ENCODE results near the gene POLR3GL. TPM values are rescaled to one million over a fixed set of nuclear protein-coding genes. Genes with fewer than 3 reads are reported as not detected.

POLR3GL gene
- total RNA-seq, 1 experiment from 2014 or later, result 7.9 TPM

DNA sequence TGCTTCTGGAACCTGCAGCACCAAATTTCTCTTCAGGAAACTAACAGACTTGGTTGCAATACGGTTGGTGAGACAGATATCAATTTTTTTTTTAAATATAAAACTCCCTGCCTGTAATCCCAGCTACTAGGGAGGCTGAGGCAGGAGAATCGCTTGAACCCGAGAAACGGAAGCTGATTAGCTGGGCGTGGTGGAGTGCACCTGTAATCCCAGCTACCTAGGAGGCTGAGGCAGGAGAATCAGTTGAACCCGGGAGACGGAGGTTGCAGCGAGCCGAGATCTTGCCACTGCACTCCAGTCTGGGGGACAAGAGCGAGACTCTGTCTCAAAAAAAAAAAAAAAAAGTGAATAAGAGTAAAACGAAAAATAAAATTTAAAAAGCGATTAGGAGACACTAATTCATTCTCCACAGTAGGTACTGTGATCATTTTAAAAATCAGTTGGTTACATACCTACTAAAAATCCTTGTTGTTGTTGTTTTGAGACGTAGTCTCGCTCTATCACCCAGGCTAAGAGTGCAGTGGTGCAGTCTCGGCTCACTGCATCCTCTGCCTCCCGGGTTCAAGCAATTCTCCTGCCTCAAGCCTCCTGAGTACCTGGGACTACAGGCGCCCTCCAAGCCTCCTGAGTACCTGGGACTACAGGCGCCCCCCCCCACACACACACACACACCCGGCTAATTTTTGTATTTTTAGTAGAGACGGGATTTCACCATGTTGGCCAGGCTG, 36.4 kb upstream of the POLR3GL start:
- peaks cover under 1 to 6% (median 4%) of the 10 kb centered on the region in 3 experiments; a peak in 5 of 7 replicates for H3K36me3 Mint-ChIP-seq (ENCODE audit: insufficient read depth in 1 of 3, low read depth in 3 of 3)
- Histone ChIP-seq H2BK12ac (ENCODE audit: insufficient read length, low read depth, low read length) (no peak overlapping the region), H2BK20ac (ENCODE audit: low read depth, low read length, poor library complexity, severe bottlenecking) (no peak overlapping the region), H3K23me2 (ENCODE audit: insufficient read length, low read depth, low read length, poor library complexity, severe bottlenecking) (no peaks in the 10 kb centered on the region), H2BK5ac (ENCODE audit: insufficient read length, low read length) (no peak overlapping the region), H3K4me2 (ENCODE audit: insufficient read depth, insufficient read length, low read length) (peak overlapping the region; percentile 88), H3K56ac (ENCODE audit: insufficient read length, low read depth, low read length) (no peak overlapping the region), H3K9ac (ENCODE audit: extremely low read depth, insufficient read length, low read length) (peak overlapping the region; percentile 80), H3K27me3 (ENCODE audit: insufficient read depth, low read length) (no peaks in the 10 kb centered on the region), H2AK5ac (ENCODE audit: insufficient read length, low read length) (no peak overlapping the region), H3K9me3 (ENCODE audit: control insufficient read depth, low read depth, low read length) (no peaks in the 10 kb centered on the region), H3K18ac (ENCODE audit: insufficient read length, low read depth, low read length) (peak overlapping the region; percentile 93), H2AFZ (ENCODE audit: low read length) (no peak overlapping the region), H3K79me2 (ENCODE audit: insufficient read depth, low read length) (peaks cover 4% of the 10 kb centered on the region; the same call in 1 of the 2 replicates), H4K20me1 (ENCODE audit: control insufficient read depth, insufficient read depth, insufficient read length) (no peaks in the 10 kb centered on the region), H3K27ac (ENCODE audit: insufficient read length, low read depth, low read length) (peak overlapping the region; percentile 54), H3T11ph (ENCODE audit: low read length) (peak overlapping the region; percentile 39), H4K5ac (ENCODE audit: insufficient read length, low read depth, low read length) (no peak overlapping the region), H4K91ac (ENCODE audit: insufficient read length, low read depth, low read length) (no peak overlapping the region), H3K79me1 (ENCODE audit: insufficient read depth, low read depth, low read length, poor library complexity, severe bottlenecking) (no peaks in the 10 kb centered on the region), H3K4ac (ENCODE audit: low read depth, low read length) (no peak overlapping the region; the same call in none of the 2 replicates), H3K23ac (ENCODE audit: insufficient read length, low read depth, low read length) (no peak overlapping the region), H2BK15ac (ENCODE audit: low read depth, low read length) (no peak overlapping the region), H4K8ac (replicated peaks; ENCODE audit: insufficient read length, low read depth, low read length) (no peak overlapping the region), H3K14ac (ENCODE audit: insufficient read depth, low read length) (peak overlapping the region; percentile 91; the same call in 1 of the 2 replicates), H3K4me1 (ENCODE audit: insufficient read depth, low read length) (peaks cover 4% of the 10 kb centered on the region), H2BK120ac (ENCODE audit: low read depth, low read length, poor library complexity, severe bottlenecking) (no peak overlapping the region)
- TF ChIP-seq, protein P1, sequence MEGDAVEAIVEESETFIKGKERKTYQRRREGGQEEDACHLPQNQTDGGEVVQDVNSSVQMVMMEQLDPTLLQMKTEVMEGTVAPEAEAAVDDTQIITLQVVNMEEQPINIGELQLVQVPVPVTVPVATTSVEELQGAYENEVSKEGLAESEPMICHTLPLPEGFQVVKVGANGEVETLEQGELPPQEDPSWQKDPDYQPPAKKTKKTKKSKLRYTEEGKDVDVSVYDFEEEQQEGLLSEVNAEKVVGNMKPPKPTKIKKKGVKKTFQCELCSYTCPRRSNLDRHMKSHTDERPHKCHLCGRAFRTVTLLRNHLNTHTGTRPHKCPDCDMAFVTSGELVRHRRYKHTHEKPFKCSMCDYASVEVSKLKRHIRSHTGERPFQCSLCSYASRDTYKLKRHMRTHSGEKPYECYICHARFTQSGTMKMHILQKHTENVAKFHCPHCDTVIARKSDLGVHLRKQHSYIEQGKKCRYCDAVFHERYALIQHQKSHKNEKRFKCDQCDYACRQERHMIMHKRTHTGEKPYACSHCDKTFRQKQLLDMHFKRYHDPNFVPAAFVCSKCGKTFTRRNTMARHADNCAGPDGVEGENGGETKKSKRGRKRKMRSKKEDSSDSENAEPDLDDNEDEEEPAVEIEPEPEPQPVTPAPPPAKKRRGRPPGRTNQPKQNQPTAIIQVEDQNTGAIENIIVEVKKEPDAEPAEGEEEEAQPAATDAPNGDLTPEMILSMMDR (conservative IDR thresholded peaks at IDR 0.05), result no peak
- H3K4me1 Mint-ChIP-seq, result peaks cover 13 to 19% of the 10 kb centered on the region in 2 experiments
- WGBS (ENCODE audit: extremely low coverage, insufficient read length, low lambda C conversion rate), result no CpG with 5 or more reads among the region's 20 CpGs
- peak overlapping the region; percentile 26 to 63 for H3K4me3 Mint-ChIP-seq
- no peaks in the 10 kb centered on the region; a peak in 1 of 5 replicates for H3K9me3 Mint-ChIP-seq
- H3K27me3 Mint-ChIP-seq (ENCODE audit: low read depth), result no peaks in the 10 kb centered on the region
- no peak for DNase-seq
- peak overlapping the region; percentile 31 to 95 (median 45); a peak in 4 of 7 replicates for H3K27ac Mint-ChIP-seq

Data from H9 (cell line).